ENCODE data around the gene PPIE. TPM values are rescaled to one million over a fixed set of nuclear protein-coding genes. Genes with fewer than 3 reads are reported as not detected.

Gene PPIE
- total RNA-seq, 1 donor from 2014 or later: 38.7 TPM

DNA sequence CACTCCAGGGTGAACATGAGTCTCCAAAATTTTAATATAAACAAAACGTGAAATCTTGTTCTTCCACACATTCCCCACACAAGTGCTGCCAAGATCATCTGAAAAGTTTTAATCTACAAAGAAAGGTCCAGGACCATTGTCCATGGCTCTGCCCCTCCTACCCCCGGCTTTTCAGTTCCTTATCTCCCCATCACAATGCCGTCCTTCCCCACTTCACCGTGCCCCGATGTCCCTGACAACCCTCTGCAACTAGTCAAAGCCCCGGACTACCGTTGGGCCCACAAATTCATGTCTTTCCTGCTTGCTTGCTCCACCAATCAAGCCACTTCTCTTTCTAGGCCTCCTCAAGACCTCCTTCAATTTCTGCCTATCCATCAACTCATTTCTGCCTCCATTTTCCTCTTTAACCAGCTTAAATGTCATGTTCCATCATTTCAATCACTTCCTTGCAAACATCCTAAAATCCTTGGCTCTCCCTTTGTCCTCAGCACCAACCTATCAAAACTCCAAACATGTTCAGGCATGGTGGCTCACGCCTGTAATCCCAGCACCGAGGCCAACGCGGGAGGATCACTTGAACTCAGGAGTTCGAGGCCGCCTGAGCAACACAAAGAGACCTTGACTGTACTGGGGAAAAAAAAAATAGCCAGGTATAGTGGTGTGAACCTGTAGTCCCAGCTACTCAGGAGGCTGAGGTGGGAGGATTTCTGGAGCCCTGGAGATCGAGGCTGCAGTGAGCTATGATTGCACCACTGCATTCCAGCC lies 64.0 kb downstream of the PPIE start:
- DNase-seq (ENCODE audit: low read depth in 2 of 2): no peak

DNA sequence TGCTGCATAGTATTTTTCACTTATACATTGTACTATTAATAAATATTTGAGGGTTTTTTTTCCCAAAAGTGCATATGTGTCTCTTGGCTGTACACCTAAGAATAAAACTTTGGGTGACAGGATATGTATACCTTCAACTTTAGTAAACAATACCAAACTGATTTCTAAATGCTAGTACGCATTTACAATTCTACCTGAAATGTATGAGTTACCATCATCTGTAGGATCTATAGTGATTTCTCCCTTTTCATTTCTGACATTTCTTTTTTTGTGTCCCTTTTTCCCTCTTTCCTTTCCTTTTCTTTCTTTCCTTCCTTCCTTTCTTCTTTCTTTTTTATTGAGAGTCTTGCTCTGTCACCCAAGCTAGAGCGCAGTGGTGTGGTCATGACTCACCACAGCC lies 66.7 kb downstream of the PPIE start:
- no peak for DNase-seq (ENCODE audit: low read depth in 2 of 2)

DNA sequence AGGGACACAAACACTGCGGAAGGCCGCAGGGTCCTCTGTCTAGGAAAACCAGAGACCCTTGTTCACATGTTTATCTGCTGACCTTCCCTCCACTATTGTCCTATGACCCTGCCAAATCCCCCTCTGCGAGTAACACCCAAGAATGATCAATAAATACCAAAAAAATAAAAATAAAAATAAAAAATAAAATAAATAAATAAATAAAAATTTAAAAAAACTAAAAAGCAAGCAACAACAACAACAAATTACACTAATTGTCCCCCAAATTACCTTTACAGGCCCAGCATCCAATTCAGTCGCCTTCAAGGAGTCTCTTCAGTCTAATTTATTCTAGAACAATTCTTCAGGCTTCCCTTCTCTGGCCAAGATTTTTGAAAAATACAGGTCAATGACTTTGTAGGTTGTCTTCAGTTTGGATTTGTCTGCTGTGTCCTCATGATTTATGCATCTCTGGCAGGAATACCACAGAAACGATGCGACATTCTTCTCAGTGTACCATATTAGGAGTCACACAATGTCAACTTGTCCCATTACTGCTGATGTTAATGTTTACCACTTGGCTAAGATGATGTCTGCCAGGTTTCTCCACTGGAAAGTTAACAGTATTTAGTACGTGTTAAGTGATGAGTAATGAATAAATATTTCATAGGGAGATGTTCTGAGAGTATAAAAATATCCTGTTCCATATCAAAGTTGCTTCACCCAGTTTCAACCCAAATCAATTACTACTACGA lies 70.3 kb downstream of the PPIE start:
- DNase-seq (ENCODE audit: low read depth in 2 of 2): no peak

DNA sequence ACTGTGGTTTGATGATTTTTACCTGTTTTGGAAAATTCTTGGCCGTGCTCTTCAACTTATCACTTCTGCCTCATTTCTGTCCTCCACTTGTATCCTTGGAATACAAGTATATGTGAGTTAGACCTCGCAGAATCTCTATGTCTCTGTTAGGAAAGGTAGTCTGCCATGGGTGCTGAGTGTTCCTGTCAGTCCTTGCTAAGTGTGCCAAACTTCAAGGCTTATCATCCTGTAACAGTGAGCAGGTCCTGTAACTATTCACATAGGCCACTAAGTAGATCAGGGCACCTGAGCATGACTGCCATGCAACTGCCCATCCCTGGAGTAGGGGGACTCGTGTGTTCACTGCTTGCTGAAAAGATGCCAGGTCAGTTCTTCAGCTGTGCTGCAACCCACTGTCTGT lies 74.2 kb downstream of the PPIE start:
- no peak for DNase-seq (ENCODE audit: low read depth in 2 of 2)

Other genes with a start within 250 kb of the PPIE start
- gene BMP8A, start 247.2 kb upstream of the PPIE start, total RNA-seq: 0.40 and 0.44 TPM in 2 replicates
- 122 and 124 TPM in 2 replicates for gene PABPC4, start 162.1 kb upstream of the PPIE start, total RNA-seq
- under 0.01 TPM in 1 of 2 replicates, not detected in the other for gene HEYL, start 99.2 kb upstream of the PPIE start, total RNA-seq
- gene NT5C1A, start 66.8 kb upstream of the PPIE start, total RNA-seq: not detected in 2 replicates
- not detected in 2 replicates for gene HPCAL4, start 47.4 kb upstream of the PPIE start, total RNA-seq
- gene OXCT2, start 32.5 kb downstream of the PPIE start, total RNA-seq: 2.6 and 4.2 TPM in 2 replicates
- under 0.01 and 0.20 TPM in 2 replicates for gene BMP8B, start 50.0 kb downstream of the PPIE start, total RNA-seq
- 11.7 and 13.1 TPM in 2 replicates for gene TRIT1, start 144.6 kb downstream of the PPIE start, total RNA-seq
- gene MYCL, start 163.0 kb downstream of the PPIE start, total RNA-seq: 0.20 and 0.44 TPM in 2 replicates
- under 0.01 and 0.44 TPM in 2 replicates for gene MFSD2A, start 216.3 kb downstream of the PPIE start, total RNA-seq

All from lung microvascular endothelial cell (primary cell).